Naive thymus-derived CD4-positive, alpha-beta T cell (primary cell): ENCODE results near the gene OR3A2. TPM values are rescaled to one million over a fixed set of nuclear protein-coding genes. Genes with fewer than 3 reads are reported as not detected.
A peak's percentile ranks its signal among the peaks of the same experiment; 100 is the strongest.
"Not testable (repeated sequence)": the region's sequence is repeated elsewhere in the genome, so short reads cannot be mapped to it uniquely, and the experiment has no call there.

Source experiments
- ATAC-seq: fragments of 150-1000 bp; cut with Tn5 transposase; 2 replicates; pipeline ENCODE4 v1.10.0; 2021; ENCODE audit warnings: mild to moderate bottlenecking, moderate library complexity
- CTCF ChIA-PET: fragments of 350-600 bp; sonication (Branson Sonifier 250); formaldehyde crosslinking; loops from one replicate; lab custom pipeline; 2021; ENCODE audit warnings: antibody characterized with exemption; lab: Charles Lee
- POLR2A ChIA-PET: fragments of 350-600 bp; sonication (Branson Sonifier 250); formaldehyde crosslinking; loops from one replicate; lab custom pipeline; 2021; ENCODE audit warnings: antibody characterized with exemption, inconsistent platforms; lab: Charles Lee
- DNase-seq, 9 donors: peaks; one replicate each; pipeline versions ENCODE4 v3.0.0 to v3.0.0-alpha.2; 2020 to 2022; ENCODE audit warnings: mixed read lengths in 1 of 9
- H3K27ac ChIP-seq: one replicate; pipeline ENCODE4 v1.7.0; 2013; ENCODE audit warnings: mild to moderate bottlenecking, low read depth, low read length, moderate library complexity
- H3K27me3 ChIP-seq, 2 donors: one replicate each; pipeline ENCODE4 v1.7.0; 2013; ENCODE audit warnings: low read length in 2 of 2, mild to moderate bottlenecking in 2 of 2, moderate library complexity in 2 of 2; ENCODE audit not compliant: control insufficient read depth in 2 of 2, insufficient read depth in 2 of 2
- H3K36me3 ChIP-seq, 3 experiments: 1 replicate in 2 of 3; 2 replicates in 1 of 3; pipeline ENCODE4 v1.7.0; 2013; ENCODE audit warnings: low read length in 3 of 3, mild to moderate bottlenecking in 3 of 3, moderate library complexity in 1 of 3; ENCODE audit not compliant: insufficient read depth in 3 of 3, control insufficient read depth in 2 of 3
- H3K4me1 ChIP-seq, 2 donors: one replicate each; pipeline ENCODE4 v1.7.0; 2013; ENCODE audit warnings: low read length in 2 of 2, mild to moderate bottlenecking in 2 of 2, moderate library complexity in 1 of 2; ENCODE audit not compliant: control insufficient read depth in 2 of 2, insufficient read depth in 2 of 2
- H3K4me3 ChIP-seq: 2 replicates; pipeline ENCODE4 v1.7.0; 2013; ENCODE audit warnings: mild to moderate bottlenecking, low read length
- H3K9me3 ChIP-seq, 3 experiments: 1 replicate in 2 of 3; 2 replicates in 1 of 3; pipeline ENCODE4 v1.7.0; 2013; ENCODE audit warnings: low read length in 3 of 3; ENCODE audit not compliant: control insufficient read depth in 2 of 3
- H3K27ac Mint-ChIP-seq, 9 donors: one replicate each; pipeline ENCODE4 v1.8.0; 2020 to 2022; ENCODE audit warnings: mixed read lengths in 9 of 9, mild to moderate bottlenecking in 8 of 9, moderate library complexity in 5 of 9, inconsistent platforms in 2 of 9
- H3K27me3 Mint-ChIP-seq, 5 donors: one replicate each; pipeline ENCODE4 v1.8.0; 2021 to 2022; ENCODE audit warnings: mixed read lengths in 5 of 5, mild to moderate bottlenecking in 1 of 5
- H3K36me3 Mint-ChIP-seq, 5 donors: one replicate each; pipeline ENCODE4 v1.8.0; 2020 to 2022; ENCODE audit warnings: mixed read lengths in 5 of 5, mild to moderate bottlenecking in 3 of 5, inconsistent platforms in 1 of 5
- H3K4me1 Mint-ChIP-seq, 7 donors: one replicate each; pipeline ENCODE4 v1.8.0; 2020 to 2022; ENCODE audit warnings: mixed read lengths in 7 of 7, mild to moderate bottlenecking in 3 of 7, inconsistent platforms in 1 of 7
- H3K4me3 Mint-ChIP-seq, 10 donors: one replicate each; pipeline ENCODE4 v1.8.0; 2020 to 2022; ENCODE audit warnings: mild to moderate bottlenecking in 10 of 10, mixed read lengths in 10 of 10, moderate library complexity in 6 of 10, inconsistent platforms in 2 of 10
- H3K9me3 Mint-ChIP-seq, 11 donors: one replicate each; pipeline ENCODE4 v1.8.0; 2020 to 2022; ENCODE audit warnings: mixed read lengths in 11 of 11, mild to moderate bottlenecking in 4 of 11, inconsistent platforms in 1 of 11, moderate library complexity in 1 of 11
- intact Hi-C, 2 donors: fragments of 100-400 bp; cut with micrococcal nuclease; formaldehyde crosslinking; loops; one replicate each; pipeline ENCODE4 v1.15.1; 2023
- polyA plus RNA-seq, 2 donors: library from polyadenylated mRNA; unstranded; fragments of 300-500 nt; fragmentation: Illumina TruSeq; gene quantifications; one replicate each; pipeline ENCODE4 v1.2.3, GENCODE V29; 2021
- total RNA-seq, 6 experiments: library from RNA in 5 of 6; stranded (reverse) in 5 of 6; gene quantifications; 1 replicate in 5 of 6; 2 replicates in 1 of 6; pipeline ENCODE4 v1.2.3 and lab custom pipeline; 2021 to 2026

OR3A2 gene
- total and polyA plus RNA-seq, 7 experiments from 2014 or later = 0.53 to 2.1 (median 0.96) TPM

DNA sequence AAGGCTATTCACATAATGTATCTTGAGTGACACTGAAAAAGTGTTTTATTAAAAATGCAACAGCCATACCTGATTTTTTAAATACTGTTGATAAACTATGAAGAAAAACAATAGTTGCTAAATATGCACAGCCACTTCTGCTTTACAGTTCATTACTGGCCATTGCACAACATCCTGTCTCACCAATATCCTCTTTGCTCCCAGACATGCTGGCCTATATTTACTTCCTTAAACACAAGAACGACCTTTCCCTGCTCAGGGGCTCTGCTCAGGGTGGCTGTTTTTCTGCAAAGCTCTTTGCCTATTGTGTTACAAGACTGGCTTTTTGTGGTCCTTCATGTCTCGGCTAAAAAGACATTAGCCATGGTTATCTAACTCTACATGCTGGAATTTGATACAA is 147.4 kb downstream of the OR3A2 start:
- H3K27ac ChIP-seq, H3K4me3 ChIP-seq, DNase-seq, intact Hi-C loops, CTCF ChIA-PET, H3K27me3 ChIP-seq, H3K4me1 ChIP-seq, H3K36me3 ChIP-seq, H3K9me3 ChIP-seq, POLR2A ChIA-PET, H3K27me3 Mint-ChIP-seq, H3K9me3 Mint-ChIP-seq, H3K27ac Mint-ChIP-seq, H3K4me3 Mint-ChIP-seq, H3K36me3 Mint-ChIP-seq, H3K4me1 Mint-ChIP-seq: not testable (repeated sequence)
- ATAC-seq = peak; percentile 61

- CTCF ChIA-PET, POLR2A ChIA-PET, H3K4me1 Mint-ChIP-seq, H3K9me3 ChIP-seq, H3K27ac Mint-ChIP-seq, H3K36me3 ChIP-seq, H3K27ac ChIP-seq, H3K36me3 Mint-ChIP-seq, H3K4me3 Mint-ChIP-seq, H3K4me3 ChIP-seq, H3K4me1 ChIP-seq, intact Hi-C loops, H3K9me3 Mint-ChIP-seq, H3K27me3 ChIP-seq, ATAC-seq, H3K27me3 Mint-ChIP-seq, DNase-seq: not testable (repeated sequence)
Observed at GRCh38 chr17:3232300-3232699, 153.8 kb downstream of the OR3A2 start.

Other genes with a start within 250 kb of the OR3A2 start
- not detected for gene OR1A2, start 188.8 kb downstream of the OR3A2 start, total RNA-seq
- not detected for gene OR1A2, start 188.8 kb downstream of the OR3A2 start, polyA plus RNA-seq
- not detected for gene OR1A1, start 178.6 kb downstream of the OR3A2 start, total RNA-seq
- gene OR1A1, start 178.6 kb downstream of the OR3A2 start, polyA plus RNA-seq = not detected
- gene OR3A1, start 87.9 kb downstream of the OR3A2 start, total RNA-seq = under 1 TPM in 4 of 5 experiments, not detected in 1; 0.17 to 0.49 (median 0.32) TPM
- gene OR3A1, start 87.9 kb downstream of the OR3A2 start, polyA plus RNA-seq = under 1 TPM in 1 of 2 donors, not detected in 1; 0.67 TPM
- gene OR1E1, start 12.1 kb upstream of the OR3A2 start, total RNA-seq = not detected
- not detected for gene OR1E1, start 12.1 kb upstream of the OR3A2 start, polyA plus RNA-seq
- gene OR3A3, start 25.1 kb upstream of the OR3A2 start, total RNA-seq = not detected
- gene OR3A3, start 25.1 kb upstream of the OR3A2 start, polyA plus RNA-seq = not detected
- gene OR1E2, start 47.5 kb upstream of the OR3A2 start, total RNA-seq = not detected
- gene OR1E2, start 47.5 kb upstream of the OR3A2 start, polyA plus RNA-seq = not detected
- gene SPATA22, start 85.5 kb upstream of the OR3A2 start, total RNA-seq = under 1 TPM in 1 of 5 experiments, not detected in 4; 0.19 TPM
- gene SPATA22, start 85.5 kb upstream of the OR3A2 start, polyA plus RNA-seq = not detected
- not detected for gene ASPA, start 89.7 kb upstream of the OR3A2 start, total RNA-seq
- not detected for gene ASPA, start 89.7 kb upstream of the OR3A2 start, polyA plus RNA-seq
- under 1 TPM in 3 of 5 experiments, not detected in 2; 0.15 to 0.64 (median 0.48) TPM for gene TRPV3, start 171.5 kb upstream of the OR3A2 start, total RNA-seq
- not detected for gene TRPV3, start 171.5 kb upstream of the OR3A2 start, polyA plus RNA-seq
- gene TRPV1, start 223.1 kb upstream of the OR3A2 start, total RNA-seq = 1 to 10 TPM; 3.2 to 8.7 (median 7.4) TPM
- 1 to 10 TPM in 1 of 2 donors, under 1 TPM in 1; 0.13 to 1.6 TPM for gene TRPV1, start 223.1 kb upstream of the OR3A2 start, polyA plus RNA-seq
- 10 to 100 TPM in 3 of 5 experiments, 1 to 10 TPM in 2; 6.3 to 11.2 (median 10.8) TPM for gene SHPK, start 249.9 kb upstream of the OR3A2 start, total RNA-seq
- 1 to 10 TPM; 5.5 to 8.5 TPM for gene SHPK, start 249.9 kb upstream of the OR3A2 start, polyA plus RNA-seq